Astrocyte of the spinal cord (primary cell): ENCODE measurements around the gene SNX2.
"Not testable (repeated sequence)": the region's sequence is repeated elsewhere in the genome, so short reads cannot be mapped to it uniquely, and the experiment has no call there.

Source experiments
- DNase-seq: peaks from one replicate; pipeline ENCODE4 v3.0.0; 2011; ENCODE audit warnings: low read depth, low spot score
- H3K4me3 ChIP-seq: 2 replicates; pipeline ENCODE4 v1.5.1; 2011; ENCODE audit warnings: low read depth, mild to moderate bottlenecking, low read length, moderate library complexity
- in situ Hi-C: cut with HindIII; loops from 2 replicates; pipeline ENCODE4 v1.10.0; 2017; ENCODE audit warnings: low sequenced_read_pairs
- TF ChIP-seq, protein P1 (sequence below): IDR thresholded peaks from 2 replicates; pipeline ENCODE4 v1.5.1; 2012; ENCODE audit warnings: low read depth, mild to moderate bottlenecking, low read length, inconsistent platforms

Gene SNX2

DNA sequence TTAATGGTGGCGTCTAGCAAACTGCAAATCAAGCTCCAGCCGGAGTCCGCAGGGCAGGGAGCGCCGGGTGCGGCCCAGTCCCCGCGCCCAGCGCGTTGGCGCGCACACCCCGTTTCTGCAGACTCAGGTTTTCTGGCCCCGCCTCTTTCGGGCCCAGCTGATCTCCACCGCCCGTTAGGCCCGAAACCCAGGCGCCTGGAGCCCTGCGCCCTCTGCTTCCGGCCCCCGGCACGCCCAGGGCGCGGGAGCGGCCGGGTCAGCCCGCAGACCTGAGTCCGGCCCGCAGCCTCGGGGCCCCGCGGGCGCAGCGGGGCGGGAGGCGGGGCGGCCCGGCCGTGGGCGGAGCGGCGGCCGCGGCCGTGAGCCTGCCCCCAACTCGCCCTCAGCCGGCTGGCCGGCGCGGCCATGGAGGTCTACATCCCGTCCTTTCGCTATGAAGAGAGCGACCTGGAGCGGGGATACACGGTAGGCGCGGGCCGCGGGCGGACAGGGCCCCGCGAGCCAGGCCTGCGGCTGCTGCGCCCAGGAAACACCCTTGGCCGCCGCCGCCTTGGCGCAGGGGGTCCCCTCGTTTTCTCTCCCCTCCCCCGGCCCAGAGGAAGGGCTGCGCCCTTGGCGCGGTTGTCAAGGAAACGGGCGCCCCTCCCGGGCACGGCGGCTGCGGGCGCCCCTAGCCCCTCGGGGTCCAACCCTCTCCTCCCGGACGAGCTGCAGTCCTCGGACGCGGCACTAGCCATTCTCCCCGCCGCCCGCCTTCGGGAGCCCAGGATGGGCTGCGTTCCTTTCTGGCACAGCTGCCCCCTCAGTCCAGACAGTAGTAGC, 70.6 kb downstream of the SNX2 start, which contains the start of gene SNX24:
SNX24 (plus strand) TSS at position 385 of the 822 bp plus-strand sequence; CDS start at position 406, 21 bp downstream.
- peak within 1 kb of the TSS; percentile 66 for H3K4me3 ChIP-seq
- DNase-seq: peak; percentile 70
- TF ChIP-seq, protein P1, sequence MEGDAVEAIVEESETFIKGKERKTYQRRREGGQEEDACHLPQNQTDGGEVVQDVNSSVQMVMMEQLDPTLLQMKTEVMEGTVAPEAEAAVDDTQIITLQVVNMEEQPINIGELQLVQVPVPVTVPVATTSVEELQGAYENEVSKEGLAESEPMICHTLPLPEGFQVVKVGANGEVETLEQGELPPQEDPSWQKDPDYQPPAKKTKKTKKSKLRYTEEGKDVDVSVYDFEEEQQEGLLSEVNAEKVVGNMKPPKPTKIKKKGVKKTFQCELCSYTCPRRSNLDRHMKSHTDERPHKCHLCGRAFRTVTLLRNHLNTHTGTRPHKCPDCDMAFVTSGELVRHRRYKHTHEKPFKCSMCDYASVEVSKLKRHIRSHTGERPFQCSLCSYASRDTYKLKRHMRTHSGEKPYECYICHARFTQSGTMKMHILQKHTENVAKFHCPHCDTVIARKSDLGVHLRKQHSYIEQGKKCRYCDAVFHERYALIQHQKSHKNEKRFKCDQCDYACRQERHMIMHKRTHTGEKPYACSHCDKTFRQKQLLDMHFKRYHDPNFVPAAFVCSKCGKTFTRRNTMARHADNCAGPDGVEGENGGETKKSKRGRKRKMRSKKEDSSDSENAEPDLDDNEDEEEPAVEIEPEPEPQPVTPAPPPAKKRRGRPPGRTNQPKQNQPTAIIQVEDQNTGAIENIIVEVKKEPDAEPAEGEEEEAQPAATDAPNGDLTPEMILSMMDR: no peak
- in situ Hi-C loops: no loop called here

DNA sequence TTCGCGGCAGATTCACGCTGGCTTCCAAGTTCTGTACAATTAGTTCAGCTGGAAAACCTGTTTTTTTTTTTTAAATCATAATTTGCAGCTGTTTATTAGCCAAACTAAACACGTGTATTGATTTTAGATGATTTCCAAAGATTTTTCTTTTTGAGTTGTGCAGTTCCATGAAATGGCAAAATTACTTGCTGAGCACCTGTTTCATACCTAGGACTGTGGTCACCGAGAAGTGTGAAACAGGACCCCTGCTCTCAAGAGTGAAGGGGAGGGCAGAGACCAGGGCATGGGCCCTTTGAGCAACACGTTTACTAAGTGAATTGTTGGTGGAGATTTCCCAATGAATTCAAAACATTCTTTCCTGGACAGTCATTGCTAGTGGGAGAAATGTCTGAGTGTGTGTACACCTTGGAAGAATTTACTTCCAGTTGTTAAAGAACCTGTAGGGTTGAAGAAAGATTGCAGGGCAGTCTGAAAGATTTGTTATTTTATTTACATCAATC, 71.2 kb downstream of the SNX2 start:
- TF ChIP-seq, protein P1: no peak
- peak overlapping the region; percentile 66 for H3K4me3 ChIP-seq
- peak; percentile 58 for DNase-seq
- in situ Hi-C loops: no loop called here

DNA sequence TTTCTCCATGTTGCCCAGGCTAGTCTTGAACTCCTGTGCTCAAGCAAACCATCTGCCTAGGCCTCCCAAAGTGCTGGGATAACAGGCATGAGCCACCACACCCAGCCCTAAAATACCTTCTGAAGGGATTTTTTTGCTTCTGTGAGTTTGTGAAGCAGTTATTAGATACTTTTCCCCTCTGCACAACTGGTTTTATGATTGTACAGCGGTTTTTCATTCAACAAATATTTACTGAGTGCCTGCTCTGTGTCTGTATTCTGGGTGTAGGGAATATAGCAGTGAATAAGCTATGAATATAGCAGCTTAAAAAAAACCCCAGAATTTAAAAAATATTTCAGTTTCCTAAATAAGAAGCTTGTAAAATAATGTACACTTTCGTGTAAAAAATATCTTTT, 72.8 kb downstream of the SNX2 start:
- TF ChIP-seq, protein P1: no peak
- H3K4me3 ChIP-seq: no peak overlapping the region
- DNase-seq: no peak
- in situ Hi-C loops: no loop called here

DNA sequence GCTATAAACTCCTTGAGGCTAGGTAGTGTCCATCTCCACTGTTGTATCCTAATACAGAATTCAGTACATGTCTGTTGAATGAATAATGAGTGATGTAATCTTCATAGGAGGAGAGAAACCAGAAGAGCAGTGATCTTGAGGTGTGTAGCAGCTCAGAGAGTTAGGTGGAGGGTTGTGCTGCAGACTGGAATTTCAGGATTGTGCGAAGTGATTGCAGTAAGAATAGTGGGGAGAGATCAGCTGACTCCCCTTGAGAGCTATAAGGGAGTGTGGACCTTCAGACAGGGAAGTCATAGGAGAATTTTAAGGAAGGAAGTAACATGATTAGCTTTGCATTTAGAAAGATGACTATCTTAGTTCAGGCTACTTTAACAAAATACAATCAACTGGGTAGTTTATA, 74.9 kb downstream of the SNX2 start:
- no peak overlapping the region for H3K4me3 ChIP-seq
- in situ Hi-C loops: no loop called here
- DNase-seq: no peak

DNA sequence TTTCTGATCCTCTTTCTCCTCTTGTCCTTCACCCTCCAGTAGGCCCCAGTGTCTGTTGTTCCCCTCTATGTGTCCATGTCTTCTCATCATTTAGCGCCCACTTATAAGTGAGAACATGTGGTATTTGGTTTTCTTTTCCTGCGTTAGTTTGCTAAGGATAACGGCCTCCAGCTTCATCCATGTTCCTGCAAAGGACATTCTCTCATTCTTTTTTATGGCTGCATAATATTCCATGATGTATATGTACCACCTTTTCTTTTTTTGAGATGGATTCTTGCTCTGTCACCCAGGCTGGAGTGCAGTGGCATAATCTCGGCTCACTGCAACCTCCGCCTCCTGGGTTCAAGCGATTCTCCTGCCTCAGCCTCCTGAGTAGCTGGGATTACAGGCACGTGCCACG, 82.7 kb downstream of the SNX2 start:
- H3K4me3 ChIP-seq, in situ Hi-C loops, DNase-seq: not testable (repeated sequence)

More for the DNA sequence above, 74.9 kb downstream of the SNX2 start:
- TF ChIP-seq, protein P1: no peak

DNA sequence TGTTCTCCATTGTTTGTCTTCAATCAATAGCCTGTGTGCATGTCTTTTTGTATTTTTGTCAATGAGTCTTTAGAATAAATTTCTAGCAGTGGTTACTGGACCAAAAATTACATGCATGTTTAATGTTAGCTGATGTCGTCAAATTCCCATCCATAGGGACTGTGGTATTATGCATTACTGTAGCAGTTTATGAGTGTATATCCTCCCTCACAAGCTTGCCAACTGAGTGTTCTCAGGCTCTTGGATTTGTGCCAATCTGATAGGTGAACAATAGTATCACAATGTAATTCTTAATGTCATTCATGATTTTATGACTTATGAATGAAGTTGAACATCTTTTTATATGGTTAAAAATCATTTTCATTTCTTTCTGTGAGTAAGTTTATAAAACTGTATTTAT, 83.6 kb downstream of the SNX2 start:
- TF ChIP-seq, protein P1: no peak
- DNase-seq: no peak
- in situ Hi-C loops: no loop called here
- H3K4me3 ChIP-seq: no peak overlapping the region

DNA sequence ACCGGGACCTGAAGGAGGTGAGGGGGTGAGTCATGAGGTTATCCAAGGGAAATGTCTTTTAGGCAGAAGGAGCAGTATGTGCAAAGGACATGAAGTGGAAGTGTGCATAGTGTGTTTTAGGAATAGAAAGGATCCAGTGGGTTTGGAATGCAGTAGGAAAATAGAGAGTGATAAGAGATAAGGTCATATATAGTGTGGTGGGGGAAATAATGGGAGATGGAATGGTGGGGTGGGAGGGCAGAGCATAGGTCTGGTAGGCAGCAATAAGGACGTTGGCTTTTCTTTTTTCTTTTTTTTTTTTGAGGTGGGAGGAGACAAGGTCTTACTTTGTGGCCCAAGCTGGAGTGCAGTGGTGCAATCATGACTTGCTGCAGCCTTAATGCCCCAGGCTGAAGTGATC, 88.4 kb downstream of the SNX2 start:
- no peak for DNase-seq
- in situ Hi-C loops: no loop called here
- no peak overlapping the region for H3K4me3 ChIP-seq
- TF ChIP-seq, protein P1: no peak
